Loucy (cell line): ENCODE data around the gene WASL.

Experiments used
- CTCF ChIP-seq: fragments of 200-600 bp; sonication (generic); conservative IDR thresholded peaks from 2 replicates; pipeline ENCODE4 v1.5.1; 2014; ENCODE audit warnings: mild to moderate bottlenecking, antibody characterized with exemption, low read length
- EZH2phosphoT487 ChIP-seq: fragments of 200-600 bp; IDR thresholded peaks from 2 replicates; pipeline ENCODE4 v1.6.1; 2018; ENCODE audit warnings: antibody characterized with exemption, mild to moderate bottlenecking, moderate library complexity, borderline replicate concordance

DNA sequence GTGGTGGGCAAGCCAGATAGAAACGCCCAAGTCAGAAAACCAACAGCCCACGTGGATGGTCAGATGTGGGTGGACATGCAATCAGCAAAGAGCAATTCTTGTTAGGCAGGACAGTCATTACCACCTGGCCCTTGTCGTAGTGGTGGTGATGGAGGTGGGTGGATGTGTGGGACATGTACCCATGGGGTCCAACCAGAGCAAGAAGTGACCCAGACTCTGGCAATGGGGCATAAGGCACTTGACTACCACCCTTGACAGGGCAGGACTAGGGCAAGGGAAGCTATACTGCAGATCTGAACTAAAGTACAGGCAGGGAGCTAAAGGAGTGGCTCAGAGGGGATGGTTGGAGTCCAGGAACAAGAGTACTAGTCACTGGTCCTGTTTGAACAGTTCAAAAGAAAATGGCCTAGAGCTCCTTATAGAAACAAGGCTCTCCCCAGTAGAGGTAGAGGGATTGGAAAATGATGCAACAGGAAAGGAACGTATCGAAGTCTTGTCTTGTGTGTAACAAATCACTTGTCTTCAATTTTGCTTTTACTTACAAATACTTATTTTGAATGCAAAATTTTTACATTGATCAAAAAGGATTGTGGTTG is 75.6 kb downstream of the WASL start:
- TF ChIP-seq CTCF (no peak), EZH2phosphoT487 (no peak)
